K562 (cell line): ENCODE data around the gene RTL10. TPM values are rescaled to one million over a fixed set of nuclear protein-coding genes. Genes with fewer than 3 reads are reported as not detected.

Experiments used
- BHLHE40 ChIP-seq: IDR thresholded peaks from 2 replicates; pipeline ENCODE4 v1.6.1; 2011; ENCODE audit warnings: low read length, improper control_type of control experiment
- ELK3 ChIP-seq: fragments of 450-650 bp; formaldehyde crosslinking; IDR thresholded peaks from 2 replicates; pipeline ENCODE4 v1.4.0; 2020; ENCODE audit warnings: mild to moderate bottlenecking
- HOMEZ ChIP-seq: fragments of 250-450 bp; sonication (Bioruptor Pico); IDR thresholded peaks from 2 replicates; pipeline ENCODE4 v1.4.0; 2020; ENCODE audit warnings: mild to moderate bottlenecking, moderate library complexity
- PHF8 ChIP-seq: fragments of 200-600 bp; sonication (generic); IDR thresholded peaks from 2 replicates; pipeline ENCODE4 v1.6.1; 2012; ENCODE audit warnings: mixed run types, mild to moderate bottlenecking, inconsistent platforms, low read length, moderate library complexity, borderline replicate concordance
- PRDM10 ChIP-seq: fragments of 450-650 bp; IDR thresholded peaks from 2 replicates; pipeline ENCODE4 v1.6.1; 2018; ENCODE audit not compliant: partially characterized antibody
- REST ChIP-seq, 2 experiments: fragments of 450-650 bp; formaldehyde crosslinking in 1 of 2; IDR thresholded peaks; 2 replicates each; pipeline versions ENCODE4 v1.4.0 to v1.6.1; 2014 to 2020; ENCODE audit warnings: mild to moderate bottlenecking in 2 of 2, borderline replicate concordance in 1 of 2, low read depth in 1 of 2
- SREBF1 ChIP-seq: fragments of 150-350 bp; IDR thresholded peaks from 2 replicates; pipeline ENCODE4 v1.6.1; 2014; ENCODE audit warnings: antibody characterized with exemption, low read depth, low read length, borderline replicate concordance
- SUPT5H ChIP-seq: fragments of 450-650 bp; IDR thresholded peaks from 2 replicates; pipeline ENCODE4 v1.6.1; 2016
- TAF15 ChIP-seq: fragments of 200-400 bp; formaldehyde crosslinking; IDR thresholded peaks from 2 replicates; pipeline ENCODE4 v1.6.1; 2017; ENCODE audit warnings: mild to moderate bottlenecking, low read depth, low read length, moderate library complexity
- ZNF239 ChIP-seq: fragments of 250-450 bp; sonication (Bioruptor Pico); IDR thresholded peaks from 2 replicates; pipeline ENCODE4 v1.4.0; 2020; ENCODE audit warnings: mild to moderate bottlenecking
- polyA plus RNA-seq, 8 experiments: library from polyadenylated mRNA; depleted of rRNA in 4 of 8; stranded (reverse) in 5 of 8; unstranded in 3 of 8; fragments of >200 nt; fragmentation: Nextera tagmentation in 2 of 8; fragmentation: Illumina TruSeq in 1 of 8; extraction: Ambion mirVana in 2 of 8; extraction: Trizol in 1 of 8; gene quantifications; 2 replicates each; pipeline versions ENCODE4 v1.2.1 to v1.2.3, GENCODE V29; 2011 to 2014; ENCODE audit warnings: inconsistent platforms in 1 of 8, missing spikeins in 1 of 8
- total RNA-seq, 7 experiments: library from RNA; depleted of rRNA in 6 of 7; stranded (reverse); fragments of >200 nt in 6 of 7; fragmentation: Illumina TruSeq in 2 of 7; extraction: Trizol in 2 of 7; gene quantifications; 2 replicates each; pipeline versions ENCODE4 v1.2.1 to v1.2.3, GENCODE V29; 2011 to 2021; ENCODE audit warnings: low replicate concordance in 1 of 7

The RTL10 gene
- total and polyA plus RNA-seq, 9 of the 15 experiments (the other 6 are each of a cell fraction or from before 2014, with no cell fraction given), result 19.8 to 75.5 (median 32.5) TPM

GRCh38 chr22:19855504-19856409 lies 1.1 kb upstream of the RTL10 start (continued):
- TF ChIP-seq REST (IDR thresholded peaks at IDR 0.05; ENCODE audit: borderline replicate concordance) (no peak), REST (CRISPR knock-in tag; IDR thresholded peaks at IDR 0.05; ENCODE audit: low read depth) (no peak), BHLHE40 (peak; percentile 69; the same call in 1 of the 2 replicates), HOMEZ (CRISPR knock-in tag) (peak; percentile 7; the same call in 1 of the 2 replicates), TAF15 (no peak), ELK3 (CRISPR knock-in tag) (no peak), SREBF1 (no peak), PHF8 (peak; percentile 56), PRDM10 (no peak), SUPT5H (no peak), ZNF239 (CRISPR knock-in tag) (no peak; the same call in 1 of the 2 replicates)
